AG04450 (cell line): ENCODE measurements around the gene POC1B. TPM values are rescaled to one million over a fixed set of nuclear protein-coding genes. Genes with fewer than 3 reads are reported as not detected.

ENCODE experiments used
- CTCF ChIA-PET: fragments of 300-600, 350-600 bp; formaldehyde crosslinking; extraction: SDS; loops from one replicate; lab custom pipeline; 2022; ENCODE audit warnings: antibody characterized with exemption, inconsistent platforms; lab: Charles Lee
- POLR2A ChIA-PET: fragments of 350-600 bp; formaldehyde crosslinking; extraction: SDS; loops from one replicate; lab custom pipeline; 2021; ENCODE audit warnings: antibody characterized with exemption, inconsistent platforms; lab: Yijun Ruan, JAX
- DNase-seq: peaks from one replicate; pipeline ENCODE4 v3.0.0-alpha.2; 2011; ENCODE audit warnings: low read depth, low spot score
- H3K27ac ChIP-seq: one replicate; pipeline ENCODE4 v1.5.1; 2012; ENCODE audit warnings: low read depth, low read length, control low read depth
- H3K27me3 ChIP-seq: one replicate; pipeline ENCODE4 v1.6.0; 2012; ENCODE audit warnings: low read length; ENCODE audit not compliant: control insufficient read depth, insufficient read depth
- H3K4me3 ChIP-seq: 2 replicates; pipeline ENCODE4 v1.5.1; 2011; ENCODE audit warnings: mild to moderate bottlenecking, low read depth, low read length, control low read depth
- H3K9me3 ChIP-seq: 2 replicates; pipeline ENCODE4 v1.5.1; 2012; ENCODE audit warnings: low read length; ENCODE audit not compliant: control insufficient read depth, insufficient read depth
- polyA plus RNA-seq: library from polyadenylated mRNA; depleted of rRNA; stranded (reverse); fragments of >200 nt; gene quantifications from 2 replicates; pipeline ENCODE4 v1.2.3, GENCODE V29; 2011
- TF ChIP-seq, protein P1 (sequence below): IDR thresholded peaks from 2 replicates; pipeline ENCODE4 v1.5.1; 2011; ENCODE audit warnings: low read depth, low read length, control low read depth, inconsistent platforms

The POC1B gene
- polyA plus RNA-seq, 1 experiment, result 11.9 TPM

DNA sequence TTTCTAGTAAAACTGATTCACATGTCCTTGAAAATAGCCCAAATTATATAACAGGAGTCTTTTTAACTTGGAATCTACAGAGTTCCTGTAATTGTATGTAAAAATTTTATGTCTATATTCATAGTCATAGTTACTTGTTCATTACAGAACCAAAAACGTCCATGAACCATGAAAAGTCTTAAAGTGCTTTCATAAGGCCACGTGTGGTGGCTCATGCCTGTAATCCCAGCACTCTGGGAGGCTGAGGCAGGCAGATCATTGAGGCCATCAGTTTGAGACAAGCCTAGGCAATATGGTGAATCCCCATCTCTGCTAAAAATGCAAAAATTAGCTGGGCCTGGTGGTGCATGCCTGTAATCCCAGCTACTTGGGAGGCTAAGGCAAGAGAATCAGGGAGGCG lies 49.6 kb downstream of the POC1B start:
- TF ChIP-seq, protein P1, sequence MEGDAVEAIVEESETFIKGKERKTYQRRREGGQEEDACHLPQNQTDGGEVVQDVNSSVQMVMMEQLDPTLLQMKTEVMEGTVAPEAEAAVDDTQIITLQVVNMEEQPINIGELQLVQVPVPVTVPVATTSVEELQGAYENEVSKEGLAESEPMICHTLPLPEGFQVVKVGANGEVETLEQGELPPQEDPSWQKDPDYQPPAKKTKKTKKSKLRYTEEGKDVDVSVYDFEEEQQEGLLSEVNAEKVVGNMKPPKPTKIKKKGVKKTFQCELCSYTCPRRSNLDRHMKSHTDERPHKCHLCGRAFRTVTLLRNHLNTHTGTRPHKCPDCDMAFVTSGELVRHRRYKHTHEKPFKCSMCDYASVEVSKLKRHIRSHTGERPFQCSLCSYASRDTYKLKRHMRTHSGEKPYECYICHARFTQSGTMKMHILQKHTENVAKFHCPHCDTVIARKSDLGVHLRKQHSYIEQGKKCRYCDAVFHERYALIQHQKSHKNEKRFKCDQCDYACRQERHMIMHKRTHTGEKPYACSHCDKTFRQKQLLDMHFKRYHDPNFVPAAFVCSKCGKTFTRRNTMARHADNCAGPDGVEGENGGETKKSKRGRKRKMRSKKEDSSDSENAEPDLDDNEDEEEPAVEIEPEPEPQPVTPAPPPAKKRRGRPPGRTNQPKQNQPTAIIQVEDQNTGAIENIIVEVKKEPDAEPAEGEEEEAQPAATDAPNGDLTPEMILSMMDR, result no peak
- no peak for DNase-seq
- Histone ChIP-seq H3K4me3 (no peak overlapping the region), H3K27me3 (no peaks in the 10 kb centered on the region), H3K9me3 (no peaks in the 10 kb centered on the region), H3K27ac (no peak overlapping the region)
- CTCF ChIA-PET, result interaction anchor here (0.6 kb wide), 1 partner anchor 459 kb away, joined by 4 read pairs; no protein-coding TSS in a partner anchor
- POLR2A ChIA-PET, result no interaction called here

DNA sequence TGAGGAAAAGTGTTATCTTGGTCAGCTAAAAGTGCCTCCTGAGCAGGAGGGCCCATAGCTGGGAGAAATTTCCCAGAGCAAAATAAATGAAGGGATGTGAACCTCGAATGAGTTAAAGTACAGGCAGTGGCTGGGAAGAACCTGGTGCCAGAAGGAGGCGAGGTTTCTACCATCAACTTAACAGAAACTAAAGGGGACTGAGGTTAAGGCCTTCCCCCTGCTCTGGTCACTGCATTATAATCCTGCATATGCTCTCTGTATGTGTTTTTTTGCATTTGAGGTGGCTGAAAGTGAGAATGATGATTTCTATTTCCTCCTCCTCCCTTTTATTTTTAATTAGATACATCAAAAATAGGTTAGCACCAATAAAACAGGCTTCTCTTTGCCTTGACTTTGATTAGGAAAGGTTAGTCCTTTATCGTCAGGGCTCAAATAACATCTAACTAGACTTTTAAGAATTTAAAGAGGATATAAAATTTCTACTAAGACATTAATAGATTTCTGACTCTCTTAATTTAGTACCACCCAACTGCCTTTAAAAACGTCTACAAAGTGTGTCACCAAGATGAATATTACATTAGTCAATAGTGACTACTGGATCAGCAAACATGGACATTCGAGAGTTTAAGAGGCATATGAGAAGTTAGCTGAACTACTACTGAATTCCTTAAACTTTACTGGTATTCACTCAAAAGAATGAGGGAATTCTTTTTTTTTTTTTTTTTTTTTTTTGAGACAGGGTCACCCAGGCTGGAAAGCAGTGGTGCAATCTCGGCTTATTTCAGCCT lies 50.5 kb downstream of the POC1B start:
- DNase-seq, result no peak
- ChIA-PET CTCF (interaction anchor here (0.9 to 1.5 kb wide), 3 partner anchors 49 to 458 kb away, joined by 3 to 6 read pairs (median 3); no protein-coding TSS in a partner anchor), POLR2A (no interaction called here)
- TF ChIP-seq, protein P1, result no peak
- no peak overlapping the region for H3K27ac ChIP-seq
- H3K4me3 ChIP-seq, result no peak overlapping the region
- H3K27me3 ChIP-seq, result no peaks in the 10 kb centered on the region
- H3K9me3 ChIP-seq, result no peaks in the 10 kb centered on the region

DNA sequence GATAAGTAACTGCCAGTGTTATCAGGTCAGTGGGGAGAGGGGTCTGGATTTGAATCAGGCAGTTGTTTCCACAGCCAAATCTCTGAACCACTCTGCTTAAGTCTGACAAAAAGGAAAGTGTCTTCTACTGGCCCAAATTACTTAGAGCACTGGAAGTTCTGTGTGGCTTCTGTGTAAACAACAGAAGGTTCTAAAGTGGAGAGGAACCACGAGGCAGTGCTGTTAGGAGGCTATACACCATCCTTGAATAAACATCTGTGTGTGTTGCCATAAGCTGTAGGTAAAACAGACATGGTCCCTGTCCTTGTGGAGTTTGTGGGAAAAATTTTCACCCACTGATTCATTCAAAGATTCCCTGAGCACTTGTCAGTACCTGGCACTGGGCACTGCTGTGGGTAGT lies 51.2 kb downstream of the POC1B start:
- CTCF ChIA-PET, result interaction anchor here (0.9 to 1.5 kb wide), 6 partner anchors 12 to 457 kb away, joined by 3 to 6 read pairs (median 4); no protein-coding TSS in a partner anchor
- TF ChIP-seq, protein P1, result no peak
- Histone ChIP-seq H3K9me3 (no peaks in the 10 kb centered on the region), H3K27ac (no peak overlapping the region), H3K27me3 (no peaks in the 10 kb centered on the region), H3K4me3 (no peak overlapping the region)
- no peak for DNase-seq
- POLR2A ChIA-PET, result no interaction called here

DNA sequence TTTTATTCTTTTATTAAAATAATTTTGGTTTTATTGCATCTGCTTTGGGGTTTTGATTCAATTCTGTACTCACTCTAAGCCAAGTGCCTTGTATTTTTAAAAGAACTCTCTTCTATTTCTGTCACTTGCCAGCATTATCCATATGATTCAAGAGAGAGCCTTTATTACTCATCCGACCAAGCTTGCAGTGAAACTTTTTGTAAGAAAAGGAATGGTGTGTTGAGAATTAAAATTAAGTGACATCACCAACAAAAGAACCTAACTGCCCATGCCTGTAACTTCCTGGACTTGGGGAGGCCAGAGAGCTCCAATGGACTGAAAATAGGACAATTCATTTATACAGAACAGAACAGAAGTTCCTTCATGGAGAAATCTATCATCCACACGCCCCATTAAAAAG lies 53.3 kb downstream of the POC1B start:
- ChIA-PET POLR2A (no interaction called here), CTCF (interaction anchor here (1.1 to 6.3 kb wide), 2 partner anchors 10 to 54 kb away, joined by 3 to 117 read pairs; partner anchors contain the start of genes GALNT4 and POC1B)
- Histone ChIP-seq H3K27ac (no peak overlapping the region), H3K27me3 (no peaks in the 10 kb centered on the region), H3K9me3 (no peaks in the 10 kb centered on the region), H3K4me3 (no peak overlapping the region)
- DNase-seq, result no peak
- TF ChIP-seq, protein P1, result no peak

DNA sequence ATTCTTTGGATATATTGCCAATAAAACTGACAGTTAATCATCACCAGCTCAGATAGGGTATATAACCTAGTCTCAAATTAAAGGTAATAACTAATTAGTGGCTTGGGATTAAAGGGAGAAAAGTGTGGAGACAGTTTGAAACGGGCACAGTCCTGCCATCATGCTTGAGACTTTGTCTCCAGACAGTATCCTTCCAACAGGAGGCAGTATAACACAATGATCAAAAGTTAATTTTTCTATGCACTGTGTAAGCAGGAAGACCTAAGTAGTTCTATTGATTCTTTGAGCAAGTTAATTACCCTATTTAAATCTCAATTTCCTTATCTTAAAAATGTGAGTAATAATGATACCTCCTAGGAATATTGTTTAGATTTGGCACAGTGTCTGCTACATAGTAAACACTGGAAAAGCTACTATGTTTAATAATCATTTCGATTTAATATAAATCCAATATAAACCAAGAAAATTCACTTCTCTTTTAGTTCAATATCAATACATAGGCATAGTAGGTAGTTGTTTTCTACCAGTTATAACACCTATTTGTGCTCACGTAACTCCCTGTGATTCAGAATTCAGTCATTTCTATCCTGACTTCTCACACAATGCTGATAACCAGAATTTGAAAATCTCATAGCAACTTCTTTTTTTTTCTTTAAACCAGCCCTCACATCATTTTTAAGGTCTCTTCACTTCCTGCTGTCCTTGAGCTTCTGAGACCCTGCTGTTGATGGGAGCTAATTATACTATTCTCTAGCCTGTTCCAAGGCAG lies 54.9 kb downstream of the POC1B start:
- CTCF ChIA-PET, result interaction anchor here (0.6 to 6.3 kb wide), 30 partner anchors 9 to 884 kb away, joined by 3 to 117 read pairs (median 4); partner anchors contain the start of genes GALNT4 and POC1B
- H3K9me3 ChIP-seq, result no peaks in the 10 kb centered on the region
- no peak for DNase-seq
- no peaks in the 10 kb centered on the region for H3K27me3 ChIP-seq
- TF ChIP-seq, protein P1, result peak; percentile 71
- no peak overlapping the region for H3K4me3 ChIP-seq
- no peak overlapping the region for H3K27ac ChIP-seq
- POLR2A ChIA-PET, result no interaction called here
